Non-pigmented ciliary epithelial cell (primary cell): ENCODE results near the gene OLFM2.
"Not testable (repeated sequence)": the region's sequence is repeated elsewhere in the genome, so short reads cannot be mapped to it uniquely, and the experiment has no call there.

Experiments used
- DNase-seq: peaks from one replicate; pipeline ENCODE4 v3.0.0-alpha.2; 2010; ENCODE audit warnings: low read depth

Gene OLFM2

GRCh38 chr19:9941671-9942070 is 5.4 kb upstream of the OLFM2 start:
- DNase-seq = no peak

DNA sequence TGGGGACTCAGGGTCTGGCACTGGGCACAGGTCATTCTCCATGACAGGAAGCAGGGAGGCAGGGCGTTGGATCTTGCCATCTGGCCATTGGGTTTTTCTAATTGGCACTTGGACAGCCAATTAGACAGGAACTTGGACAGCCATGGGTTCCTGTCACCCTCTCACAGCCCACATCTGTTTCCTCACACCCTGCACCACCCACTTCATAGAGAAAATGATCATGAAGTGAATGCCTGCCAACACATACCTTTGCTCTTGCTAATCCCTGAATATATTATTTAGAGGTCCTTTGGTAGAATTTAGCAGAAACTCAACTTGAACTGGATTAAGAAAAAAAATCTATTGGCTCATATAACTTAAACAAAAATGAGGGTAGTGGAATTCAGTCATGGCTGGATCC is 4.9 kb upstream of the OLFM2 start:
- no peak for DNase-seq

- no peak for DNase-seq
Observed at GRCh38 chr19:9940778-9941177, 4.5 kb upstream of the OLFM2 start.

- no peak for DNase-seq
Observed at GRCh38 chr19:9939301-9939913, 3.1 kb upstream of the OLFM2 start.

DNA sequence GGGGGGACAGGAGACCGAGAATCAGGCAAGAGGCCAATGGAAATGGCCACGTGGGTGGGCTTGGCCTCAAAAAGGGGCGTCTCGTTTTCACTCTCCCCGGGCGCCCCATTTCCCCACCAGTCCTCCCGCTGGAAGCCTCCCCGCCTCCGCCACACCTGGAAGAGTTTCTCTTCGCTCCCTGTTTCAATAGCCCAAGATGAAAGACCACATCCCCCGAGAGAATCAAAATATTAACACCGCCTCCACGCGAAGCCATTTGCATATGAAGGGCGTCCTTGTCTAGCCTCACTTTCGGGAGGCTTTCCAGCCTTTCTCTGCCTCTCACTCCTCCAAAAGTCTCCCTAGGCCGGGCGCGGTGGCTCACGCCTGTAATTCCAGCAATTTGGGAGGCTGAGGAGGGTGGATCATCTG is 691 bp upstream of the OLFM2 start:
- no peak for DNase-seq

DNA sequence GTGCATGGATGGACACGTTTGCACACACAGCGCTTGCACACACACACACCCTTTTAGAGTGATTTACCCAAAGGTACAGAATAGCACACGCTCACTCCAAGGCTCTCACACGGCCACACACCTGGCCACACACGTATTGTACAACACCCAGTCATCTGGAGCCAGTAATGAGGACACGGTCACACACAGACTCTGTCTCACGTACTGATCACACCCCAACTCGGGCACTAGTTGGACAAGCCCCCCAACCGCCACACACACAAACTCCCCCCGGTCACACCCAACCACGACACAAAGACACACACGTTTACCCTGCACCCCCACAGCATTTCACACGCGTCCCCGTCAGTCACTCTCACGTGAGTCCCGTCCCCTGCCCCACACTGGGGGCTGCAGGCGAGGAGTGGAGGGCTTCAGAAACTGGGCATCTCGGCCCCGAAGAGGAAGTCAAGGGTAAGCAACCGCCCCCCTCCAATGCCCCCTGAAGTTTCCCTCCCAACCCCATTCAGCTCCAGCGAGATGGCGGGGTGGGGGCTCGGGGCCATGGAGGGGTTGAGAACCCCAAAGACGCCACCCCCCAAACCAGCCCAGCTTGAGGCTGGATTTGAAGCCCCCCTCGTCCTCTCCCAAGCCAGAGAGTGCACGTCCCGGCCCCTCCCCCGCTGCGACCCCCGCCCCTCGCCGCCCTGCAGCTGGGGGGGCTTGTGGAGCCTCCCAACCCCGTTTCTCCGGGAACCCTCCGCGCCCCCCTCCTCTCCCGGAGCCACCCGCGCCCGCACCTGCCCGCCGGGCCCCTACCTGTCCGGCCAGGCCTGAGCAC is 599 bp downstream of the OLFM2 start:
- DNase-seq = no peak

DNA sequence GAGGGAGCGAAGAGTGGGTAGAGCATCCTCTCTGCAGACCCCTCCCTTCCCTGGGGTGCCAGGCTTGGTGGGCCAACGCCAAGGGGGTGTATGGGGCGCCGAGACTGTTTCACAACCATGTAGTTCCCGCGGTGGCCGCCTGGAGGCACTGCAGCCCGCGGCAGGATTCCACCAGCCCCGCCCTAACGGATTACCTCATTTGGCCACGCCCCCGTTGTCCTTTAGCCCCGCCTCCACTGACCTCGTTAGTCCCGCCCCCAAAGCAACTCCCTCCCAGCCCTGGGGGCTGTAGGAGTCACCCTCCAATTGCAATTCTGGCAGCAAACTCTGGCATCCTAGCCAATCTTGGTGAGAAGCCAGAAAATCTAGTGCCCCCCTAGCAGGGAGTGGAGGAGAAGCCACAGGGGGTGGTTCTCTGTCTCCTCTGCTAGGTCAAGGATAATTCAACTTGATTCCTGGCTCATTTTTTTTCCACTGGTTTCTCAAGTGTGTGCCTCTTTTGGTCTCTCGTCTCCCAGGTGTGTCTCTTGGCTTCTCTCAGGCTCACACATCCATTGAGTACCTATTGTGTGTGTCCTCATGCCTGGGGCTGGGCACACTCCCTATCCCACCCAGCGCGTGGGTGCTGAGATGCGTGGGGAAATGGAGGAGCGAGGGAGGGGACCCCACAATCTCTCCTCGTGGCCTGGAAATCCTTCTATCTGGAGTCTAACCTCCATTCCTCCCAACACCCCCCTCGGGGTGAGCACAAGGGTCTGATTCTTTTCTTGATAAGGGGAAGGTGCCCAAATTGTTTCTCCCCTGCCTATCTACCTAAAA is 2.0 kb downstream of the OLFM2 start:
- no peak for DNase-seq

DNA sequence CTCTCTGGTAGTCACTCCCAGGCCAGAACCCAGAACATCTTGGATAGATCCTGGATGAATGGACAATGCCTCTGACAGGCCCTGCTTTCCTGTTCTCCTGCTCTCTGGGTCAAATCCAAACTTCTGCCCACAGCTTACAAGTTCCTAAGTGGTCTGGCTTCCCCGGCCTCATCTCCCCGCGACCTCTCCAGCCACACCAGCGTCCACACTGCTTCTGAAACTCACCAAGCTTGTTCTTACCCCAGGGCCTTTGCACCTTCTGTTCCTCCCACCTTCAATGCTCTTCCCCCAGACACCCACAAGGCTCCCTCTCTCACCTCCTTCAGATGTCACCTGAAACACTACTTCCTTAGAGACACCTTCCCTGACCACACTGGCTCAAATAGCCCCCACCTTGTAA is 3.5 kb downstream of the OLFM2 start:
- DNase-seq = no peak

DNA sequence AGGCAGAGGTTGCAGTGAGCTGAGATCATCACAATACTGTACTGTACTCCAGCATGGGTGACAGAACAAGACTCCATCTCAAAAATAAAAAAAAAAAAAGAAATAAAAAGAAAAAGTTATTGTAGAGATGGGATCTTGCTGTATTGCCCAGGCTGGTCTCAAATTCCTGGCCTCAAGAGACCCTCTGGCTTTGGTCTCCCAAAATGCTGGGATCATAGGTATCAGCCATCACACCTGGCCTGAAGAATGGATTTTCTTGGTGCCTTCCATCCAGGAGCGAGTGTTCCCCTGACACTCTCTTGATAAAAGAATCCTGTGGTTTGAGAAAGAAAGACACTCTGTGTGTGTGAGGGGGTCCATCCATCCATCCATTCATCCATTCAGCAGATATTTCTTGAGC is 4.7 kb downstream of the OLFM2 start:
- no peak for DNase-seq

GRCh38 chr19:9923440-9923839 is 12.9 kb downstream of the OLFM2 start:
- DNase-seq = no peak

DNA sequence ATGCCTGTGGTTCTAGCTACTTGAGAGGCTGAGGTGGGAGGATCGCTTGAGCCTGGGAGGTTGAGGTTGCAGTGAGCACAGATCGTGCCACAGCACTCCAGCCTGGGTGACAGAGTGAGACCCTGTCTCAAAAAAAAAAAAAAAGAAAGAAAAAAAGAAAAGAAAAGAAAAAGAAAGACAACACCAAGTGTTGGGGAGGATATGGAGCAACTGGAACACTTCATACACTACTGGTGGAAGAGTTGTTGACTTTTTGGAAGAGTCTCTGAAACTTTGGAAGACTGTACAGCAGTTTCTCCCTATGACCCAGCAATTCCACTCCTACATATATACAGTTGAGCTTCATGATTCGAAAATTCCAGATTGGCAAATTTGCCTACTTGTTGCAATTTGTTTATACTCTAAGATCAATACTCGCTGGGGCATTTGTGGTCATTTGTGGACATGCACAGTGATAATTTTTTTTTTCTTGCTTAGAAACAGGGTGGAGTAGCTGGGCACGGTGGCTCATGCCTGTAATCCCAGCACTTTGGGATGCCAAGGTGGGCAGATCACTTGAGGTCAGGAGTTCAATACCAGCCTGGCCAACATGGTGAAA is 13.4 kb downstream of the OLFM2 start:
- DNase-seq = not testable (repeated sequence)

- DNase-seq = no peak
Observed at GRCh38 chr19:9917321-9917720, 19.0 kb downstream of the OLFM2 start.

- no peak for DNase-seq
Observed at GRCh38 chr19:9916719-9917118, 19.6 kb downstream of the OLFM2 start.

GRCh38 chr19:9914315-9915207 is 21.8 kb downstream of the OLFM2 start:
- DNase-seq = no peak

- no peak for DNase-seq
Observed at GRCh38 chr19:9914001-9914314, 22.4 kb downstream of the OLFM2 start.

- DNase-seq = no peak
Observed at GRCh38 chr19:9913237-9914000, 22.9 kb downstream of the OLFM2 start.

- no peak for DNase-seq
Observed at GRCh38 chr19:9912551-9913236, 23.6 kb downstream of the OLFM2 start.

- no peak for DNase-seq
Observed at GRCh38 chr19:9911524-9912185, 24.7 kb downstream of the OLFM2 start.

DNA sequence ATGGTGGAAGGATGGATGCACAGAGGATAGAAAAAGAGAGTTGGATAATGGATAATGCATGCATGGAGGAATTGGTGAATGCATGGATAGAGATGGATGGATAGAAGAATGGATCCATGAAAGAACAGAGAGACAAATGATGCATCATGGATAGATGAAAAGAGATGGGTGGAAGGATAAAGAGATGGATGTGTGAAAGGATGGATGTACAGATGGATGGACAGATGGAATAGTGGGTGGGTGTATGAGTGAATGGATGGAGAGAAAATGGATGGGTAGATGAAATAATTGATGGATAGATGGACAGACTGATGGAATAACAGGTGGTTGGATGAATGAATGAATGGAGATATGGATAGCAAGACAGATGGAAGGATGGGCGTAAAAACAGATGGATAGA is 25.7 kb downstream of the OLFM2 start:
- no peak for DNase-seq

- DNase-seq = no peak
Observed at GRCh38 chr19:9909251-9909650, 27.1 kb downstream of the OLFM2 start.
